H9 (cell line): ENCODE data around the gene HNF1B. TPM values are rescaled to one million over a fixed set of nuclear protein-coding genes. Genes with fewer than 3 reads are reported as not detected.

Experiments
- DNase-seq: peaks from one replicate; pipeline ENCODE4 v3.0.0-alpha.2; 2017
- H2AFZ ChIP-seq: one replicate; pipeline ENCODE4 v1.6.1; 2013; ENCODE audit warnings: mild to moderate bottlenecking, low read length, control low read depth, moderate library complexity
- H2AK5ac ChIP-seq: 2 replicates; pipeline ENCODE4 v1.6.1; 2013; ENCODE audit warnings: low read length, control low read depth, mixed read lengths; ENCODE audit not compliant: insufficient read length
- H2BK120ac ChIP-seq: one replicate; pipeline ENCODE4 v1.6.1; 2013; ENCODE audit warnings: low read depth, mild to moderate bottlenecking, low read length, control low read depth, inconsistent platforms; ENCODE audit not compliant: poor library complexity, severe bottlenecking
- H2BK12ac ChIP-seq: 2 replicates; pipeline ENCODE4 v1.6.1; 2013; ENCODE audit warnings: low read length, control low read depth, mixed read lengths, low read depth; ENCODE audit not compliant: insufficient read length
- H2BK15ac ChIP-seq: 2 replicates; pipeline ENCODE4 v1.6.1; 2013; ENCODE audit warnings: low read depth, low read length, control low read depth
- H2BK20ac ChIP-seq: one replicate; pipeline ENCODE4 v1.6.1; 2013; ENCODE audit warnings: low read depth, mild to moderate bottlenecking, low read length, control low read depth, inconsistent platforms; ENCODE audit not compliant: poor library complexity, severe bottlenecking
- H2BK5ac ChIP-seq: 2 replicates; pipeline ENCODE4 v1.6.1; 2013; ENCODE audit warnings: low read length, control low read depth, mixed read lengths; ENCODE audit not compliant: insufficient read length
- H3K14ac ChIP-seq: 2 replicates; pipeline ENCODE4 v1.6.1; 2013; ENCODE audit warnings: low read length, control low read depth; ENCODE audit not compliant: insufficient read depth
- H3K18ac ChIP-seq: 2 replicates; pipeline ENCODE4 v1.6.1; 2013; ENCODE audit warnings: low read depth, mild to moderate bottlenecking, mixed read lengths, low read length, control low read depth; ENCODE audit not compliant: insufficient read length
- H3K23ac ChIP-seq: 2 replicates; pipeline ENCODE4 v1.6.1; 2013; ENCODE audit warnings: low read length, control low read depth, mixed read lengths, low read depth; ENCODE audit not compliant: insufficient read length
- H3K23me2 ChIP-seq: 2 replicates; pipeline ENCODE4 v1.6.1; 2013; ENCODE audit warnings: low read depth, mild to moderate bottlenecking, mixed read lengths, low read length, control low read depth; ENCODE audit not compliant: insufficient read length, poor library complexity, severe bottlenecking
- H3K27ac ChIP-seq: 2 replicates; pipeline ENCODE4 v1.5.1; 2013; ENCODE audit warnings: low read length, control low read depth, mixed read lengths, low read depth; ENCODE audit not compliant: insufficient read length
- H3K27me3 ChIP-seq: 2 replicates; pipeline ENCODE4 v1.6.1; 2013; ENCODE audit warnings: low read length, control low read depth, inconsistent platforms; ENCODE audit not compliant: insufficient read depth
- H3K4ac ChIP-seq: 2 replicates; pipeline ENCODE4 v1.6.1; 2013; ENCODE audit warnings: low read depth, mild to moderate bottlenecking, control low read depth, inconsistent platforms, low read length, moderate library complexity
- H3K4me1 ChIP-seq: 2 replicates; pipeline ENCODE4 v1.6.1; 2013; ENCODE audit warnings: low read length, control low read depth, inconsistent platforms; ENCODE audit not compliant: insufficient read depth
- H3K4me2 ChIP-seq: 2 replicates; pipeline ENCODE4 v1.6.1; 2013; ENCODE audit warnings: low read length, control low read depth, mixed read lengths; ENCODE audit not compliant: insufficient read length, insufficient read depth
- H3K56ac ChIP-seq: 2 replicates; pipeline ENCODE4 v1.6.1; 2013; ENCODE audit warnings: low read depth, mild to moderate bottlenecking, mixed read lengths, low read length, control low read depth; ENCODE audit not compliant: insufficient read length
- H3K79me1 ChIP-seq: 2 replicates; pipeline ENCODE4 v1.6.1; 2013; ENCODE audit warnings: low read depth, mild to moderate bottlenecking, moderate library complexity, low read length, control low read depth, inconsistent platforms; ENCODE audit not compliant: insufficient read depth, poor library complexity, severe bottlenecking
- H3K79me2 ChIP-seq: 2 replicates; pipeline ENCODE4 v1.6.1; 2013; ENCODE audit warnings: low read length, control low read depth, inconsistent platforms; ENCODE audit not compliant: insufficient read depth
- H3K9ac ChIP-seq: 2 replicates; pipeline ENCODE4 v1.6.1; 2013; ENCODE audit warnings: low read length, control low read depth, mixed read lengths; ENCODE audit not compliant: insufficient read length; ENCODE audit errors: extremely low read depth
- H3K9me3 ChIP-seq: one replicate; pipeline ENCODE4 v1.6.1; 2013; ENCODE audit warnings: low read depth, low read length, inconsistent platforms; ENCODE audit not compliant: control insufficient read depth
- H3T11ph ChIP-seq: one replicate; pipeline ENCODE4 v1.6.1; 2013; ENCODE audit warnings: mild to moderate bottlenecking, low read length, control low read depth, inconsistent platforms
- H4K20me1 ChIP-seq: one replicate; pipeline ENCODE4 v1.6.1; 2013; ENCODE audit not compliant: control insufficient read depth, insufficient read length, insufficient read depth
- H4K5ac ChIP-seq: 2 replicates; pipeline ENCODE4 v1.6.1; 2013; ENCODE audit warnings: low read depth, mild to moderate bottlenecking, mixed read lengths, low read length, control low read depth; ENCODE audit not compliant: insufficient read length
- H4K8ac ChIP-seq: replicated peaks from 2 replicates; pipeline ENCODE4 v1.6.1; 2013; ENCODE audit warnings: low read length, control low read depth, mixed read lengths, low read depth; ENCODE audit not compliant: insufficient read length
- H4K91ac ChIP-seq: 2 replicates; pipeline ENCODE4 v1.6.1; 2013; ENCODE audit warnings: low read depth, mild to moderate bottlenecking, moderate library complexity, mixed read lengths, low read length, control low read depth; ENCODE audit not compliant: insufficient read length
- H3K27ac Mint-ChIP-seq, 3 experiments: 2 replicates in 2 of 3; 3 replicates in 1 of 3; pipeline ENCODE4 v1.8.0; 2020 to 2021; ENCODE audit warnings: mixed read lengths in 3 of 3, mild to moderate bottlenecking in 1 of 3, moderate library complexity in 1 of 3
- H3K27me3 Mint-ChIP-seq: 2 replicates; pipeline ENCODE4 v1.8.0; 2021; ENCODE audit warnings: low read depth, mild to moderate bottlenecking, moderate library complexity, mixed read lengths
- H3K36me3 Mint-ChIP-seq, 3 experiments: 2 replicates in 2 of 3; 3 replicates in 1 of 3; pipeline ENCODE4 v1.8.0; 2020 to 2021; ENCODE audit warnings: low read depth in 3 of 3, mixed read lengths in 3 of 3; ENCODE audit not compliant: insufficient read depth in 1 of 3
- H3K4me1 Mint-ChIP-seq, 2 experiments: 2 replicates each; pipeline ENCODE4 v1.8.0; 2020; ENCODE audit warnings: mixed read lengths in 2 of 2
- H3K4me3 Mint-ChIP-seq, 2 experiments: 2 replicates in 1 of 2; 3 replicates in 1 of 2; pipeline ENCODE4 v1.8.0; 2020 to 2021; ENCODE audit warnings: mild to moderate bottlenecking in 2 of 2, mixed read lengths in 2 of 2, moderate library complexity in 1 of 2
- H3K9me3 Mint-ChIP-seq, 2 experiments: 2 replicates in 1 of 2; 3 replicates in 1 of 2; pipeline ENCODE4 v1.8.0; 2020; ENCODE audit warnings: mild to moderate bottlenecking in 2 of 2, mixed read lengths in 2 of 2, moderate library complexity in 1 of 2
- CTCF ChIP-seq: fragments of 200-600 bp; sonication (generic); conservative IDR thresholded peaks from 3 replicates; pipeline ENCODE4 v1.8.0; 2021; ENCODE audit warnings: antibody characterized with exemption, mild to moderate bottlenecking
- WGBS: extraction: QIAGEN DNeasy Blood & Tissue Kit; methylation state at CpG from one replicate; pipeline ENCODE4 v1.1.7; 2013; ENCODE audit warnings: missing lambda C conversion rate, low lambda C conversion rate, mixed read lengths; ENCODE audit not compliant: insufficient read length; ENCODE audit errors: extremely low coverage; 5-methylcytosine and 5-hydroxymethylcytosine counted together
- total RNA-seq: library from RNA; stranded (reverse); gene quantifications from 2 replicates; pipeline ENCODE4 v1.2.1, GENCODE V29; 2021

HNF1B gene
- total RNA-seq, 1 experiment from 2014 or later = not detected

GRCh38 chr17:37759014-37759637 lies 14.3 kb upstream of the HNF1B start:
- H4K8ac ChIP-seq = no peak overlapping the region
- no peak overlapping the region for H2AK5ac ChIP-seq
- no peak overlapping the region for H3K4ac ChIP-seq
- no peak overlapping the region for H2BK120ac ChIP-seq
- no peaks in the 10 kb centered on the region for H3K23me2 ChIP-seq
- H3K18ac ChIP-seq = no peak overlapping the region
- H3K9me3 ChIP-seq = no peaks in the 10 kb centered on the region
- no peaks in the 10 kb centered on the region for H3K9me3 Mint-ChIP-seq
- H3K9ac ChIP-seq = no peak overlapping the region
- H4K20me1 ChIP-seq = no peaks in the 10 kb centered on the region
- no CpG with 5 or more reads among the region's 5 CpGs for WGBS
- no peak overlapping the region for H3K27ac Mint-ChIP-seq
- no peaks in the 10 kb centered on the region for H3K27me3 ChIP-seq
- no peak overlapping the region for H4K91ac ChIP-seq
- no peaks in the 10 kb centered on the region for H3K79me2 ChIP-seq
- no peak overlapping the region for H3K23ac ChIP-seq
- H2BK5ac ChIP-seq = no peak overlapping the region
- H3K79me1 ChIP-seq = no peaks in the 10 kb centered on the region
- no peaks in the 10 kb centered on the region for H3K4me1 Mint-ChIP-seq
- H3K4me2 ChIP-seq = no peak overlapping the region
- no peak overlapping the region for H3T11ph ChIP-seq
- no peak overlapping the region for H2BK15ac ChIP-seq
- H4K5ac ChIP-seq = no peak overlapping the region
- H2AFZ ChIP-seq = no peak overlapping the region
- no peak for TF ChIP-seq CTCF
- DNase-seq = no peak
- peaks cover 13% of the 10 kb centered on the region for H3K27me3 Mint-ChIP-seq
- H3K14ac ChIP-seq = no peak overlapping the region
- H3K4me3 Mint-ChIP-seq = no peak overlapping the region
- no peak overlapping the region for H2BK20ac ChIP-seq
- H3K36me3 Mint-ChIP-seq = no peaks in the 10 kb centered on the region
- H3K56ac ChIP-seq = no peak overlapping the region
- no peaks in the 10 kb centered on the region for H3K4me1 ChIP-seq
- H3K27ac ChIP-seq = no peak overlapping the region
- no peak overlapping the region for H2BK12ac ChIP-seq
